ENCODE data around the gene TLE6.
"Not testable (repeated sequence)": the region's sequence is repeated elsewhere in the genome, so short reads cannot be mapped to it uniquely, and the experiment has no call there.

The TLE6 gene

DNA sequence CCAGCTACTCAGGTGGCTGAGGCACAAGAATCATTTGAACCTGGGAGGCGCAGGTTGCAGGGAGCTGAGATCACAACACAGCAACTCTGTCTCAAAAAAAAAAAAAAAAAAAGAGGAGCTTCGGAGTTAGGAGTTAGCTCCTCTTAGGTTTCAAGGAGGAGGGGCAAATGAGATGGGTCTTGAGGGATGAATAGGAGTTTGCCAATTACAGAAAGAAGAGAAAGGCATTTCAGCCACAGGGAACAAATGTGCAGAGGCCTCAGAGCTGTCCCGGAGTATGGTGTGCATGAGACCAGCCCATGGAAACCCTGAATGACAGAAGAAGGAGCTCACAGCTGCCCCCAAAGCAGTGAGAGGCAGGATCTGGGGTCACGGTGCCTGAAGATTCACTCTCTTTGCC is 27.2 kb downstream of the TLE6 start:
- DNase-seq (ENCODE audit: low spot score) = no peak

DNA sequence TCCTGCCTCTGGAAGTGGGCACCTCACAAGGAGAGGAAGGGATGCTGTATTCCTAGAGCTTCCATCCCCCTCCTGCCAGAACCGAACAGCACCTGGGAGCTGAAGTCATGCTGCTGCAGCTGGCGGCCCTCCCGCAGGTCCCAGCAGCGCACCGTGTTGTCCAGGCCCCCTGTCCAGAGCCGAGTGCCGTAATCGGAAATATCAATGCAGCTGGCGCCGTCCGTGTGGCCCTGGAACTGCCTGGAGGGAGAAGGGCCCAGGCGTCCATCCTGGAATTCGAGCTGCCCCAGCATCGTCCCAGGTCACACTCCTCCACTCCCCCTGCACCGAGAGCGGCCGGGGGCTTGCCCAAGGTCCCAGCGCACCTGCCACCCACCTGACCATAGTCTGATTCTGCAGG is 28.0 kb downstream of the TLE6 start:
- no peak for DNase-seq (ENCODE audit: low spot score)

- DNase-seq (ENCODE audit: low spot score) = peak; percentile 10
These were observed 28.9 kb downstream of the TLE6 start for GRCh38 chr19:3006075-3006767.

GRCh38 chr19:3007975-3008374 is 30.6 kb downstream of the TLE6 start:
- no peak for DNase-seq (ENCODE audit: low spot score)

GRCh38 chr19:3008994-3009393 is 31.6 kb downstream of the TLE6 start:
- DNase-seq (ENCODE audit: low spot score) = no peak

DNA sequence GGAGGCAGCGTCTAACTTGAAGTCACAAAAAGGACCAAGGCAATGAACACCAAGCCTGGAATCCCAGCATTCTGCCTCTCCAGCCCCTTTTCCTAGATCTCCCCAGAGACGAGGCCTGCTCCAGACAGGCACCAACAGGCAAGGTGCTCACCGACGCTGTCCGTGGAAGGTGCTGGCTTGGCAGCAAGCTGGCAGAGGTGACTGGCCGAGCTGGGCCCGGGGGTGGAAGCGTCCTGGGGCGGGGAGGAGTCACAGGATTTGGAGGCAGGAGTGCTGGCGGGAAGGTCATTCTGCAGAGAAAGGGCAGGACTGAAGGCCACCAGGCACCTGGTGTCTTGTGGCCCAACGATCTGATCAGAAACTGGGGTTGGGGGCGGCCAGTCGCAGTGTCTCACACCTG is 33.5 kb downstream of the TLE6 start:
- DNase-seq (ENCODE audit: low spot score) = no peak

DNA sequence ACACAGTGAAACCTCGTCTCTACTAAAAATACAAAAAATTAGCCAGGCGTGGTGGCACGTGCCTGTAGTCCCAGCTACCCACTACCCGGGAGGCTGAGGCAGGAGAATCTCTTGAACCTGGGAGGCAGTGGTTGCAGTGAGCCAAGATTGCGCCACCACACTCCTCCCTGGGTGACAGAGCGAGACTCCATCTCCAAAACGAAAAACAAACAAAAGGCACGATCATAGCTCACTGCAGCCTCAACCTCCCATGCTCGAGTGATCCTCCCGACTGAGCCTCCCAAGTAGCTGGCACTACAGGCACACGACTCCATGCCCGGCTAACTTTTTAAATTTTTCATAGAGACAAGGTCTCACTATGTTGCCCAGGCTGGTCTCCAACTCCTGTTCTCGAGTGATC is 34.7 kb downstream of the TLE6 start:
- DNase-seq (ENCODE audit: low spot score) = not testable (repeated sequence)

GRCh38 chr19:3012621-3013262 is 35.4 kb downstream of the TLE6 start:
- DNase-seq (ENCODE audit: low spot score) = no peak

DNA sequence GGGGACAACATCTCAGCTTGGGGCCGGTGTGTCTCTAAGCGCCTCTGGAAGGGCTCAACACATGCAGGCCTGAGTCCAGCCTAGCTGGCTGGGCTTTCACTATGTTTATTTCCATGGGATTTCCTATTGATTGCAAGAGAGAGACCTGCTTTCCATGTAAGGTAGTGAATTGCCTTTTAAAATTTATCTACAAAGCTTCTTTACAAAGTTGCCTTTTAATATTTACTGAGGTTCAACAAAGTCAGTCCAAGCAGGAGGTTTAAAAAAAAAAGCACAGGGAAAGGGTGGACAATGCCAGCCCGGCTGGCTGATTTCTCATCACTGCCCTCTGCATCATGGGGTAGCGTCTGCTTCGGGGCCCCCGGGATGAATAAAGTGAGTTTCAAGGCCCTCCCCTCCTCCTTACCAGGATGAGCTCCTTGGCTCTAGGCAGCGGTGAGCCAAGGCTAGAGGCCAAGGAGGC is 35.9 kb downstream of the TLE6 start:
- DNase-seq (ENCODE audit: low spot score) = no peak

GRCh38 chr19:3014135-3014534 is 36.8 kb downstream of the TLE6 start:
- no peak for DNase-seq (ENCODE audit: low spot score)

DNA sequence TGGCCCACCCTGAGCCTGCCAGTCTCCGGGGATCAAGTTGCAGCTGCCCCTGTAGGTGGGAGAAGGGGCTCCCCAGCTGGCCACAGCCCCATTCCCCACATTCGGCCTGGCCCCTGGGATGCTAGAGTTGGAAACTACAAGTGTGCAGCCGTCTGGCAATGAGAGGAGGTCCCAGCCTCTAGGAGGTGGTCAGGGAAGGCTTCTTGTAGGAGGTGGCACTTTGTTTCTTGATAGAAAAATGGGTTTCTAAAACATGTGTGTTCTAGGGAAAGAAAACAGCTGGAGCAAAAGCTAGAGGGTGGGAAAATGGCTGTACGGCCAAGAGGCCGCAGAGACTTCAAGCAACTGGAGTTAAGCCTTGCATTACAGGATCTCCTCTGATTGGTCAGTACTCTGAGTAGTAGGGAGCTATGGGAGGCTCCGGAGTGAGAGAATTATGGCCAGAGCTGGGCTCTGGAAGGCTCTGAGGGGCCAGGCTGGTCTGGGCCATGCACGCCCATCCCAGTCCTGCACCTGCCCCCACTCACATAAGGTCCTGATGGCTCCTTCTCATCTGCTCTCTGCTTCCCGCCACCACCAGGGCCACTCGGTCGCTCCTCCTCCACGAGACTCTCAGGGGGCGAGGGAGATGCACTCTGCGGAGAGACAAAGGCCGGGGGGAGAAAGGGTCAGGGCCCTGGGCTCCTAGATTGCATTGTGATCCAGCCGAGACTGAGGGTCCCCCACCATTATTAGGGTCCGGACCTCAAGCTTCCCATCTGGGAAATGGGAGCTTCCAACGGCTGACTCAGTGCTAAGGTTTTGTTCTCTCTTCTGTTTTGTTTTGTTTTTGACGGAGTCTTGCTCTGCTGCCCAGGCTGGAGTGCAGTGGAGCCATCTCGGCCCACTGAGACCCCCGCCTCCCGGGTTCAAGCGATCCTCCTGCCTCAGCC is 38.0 kb downstream of the TLE6 start:
- DNase-seq (ENCODE audit: low spot score) = no peak

DNA sequence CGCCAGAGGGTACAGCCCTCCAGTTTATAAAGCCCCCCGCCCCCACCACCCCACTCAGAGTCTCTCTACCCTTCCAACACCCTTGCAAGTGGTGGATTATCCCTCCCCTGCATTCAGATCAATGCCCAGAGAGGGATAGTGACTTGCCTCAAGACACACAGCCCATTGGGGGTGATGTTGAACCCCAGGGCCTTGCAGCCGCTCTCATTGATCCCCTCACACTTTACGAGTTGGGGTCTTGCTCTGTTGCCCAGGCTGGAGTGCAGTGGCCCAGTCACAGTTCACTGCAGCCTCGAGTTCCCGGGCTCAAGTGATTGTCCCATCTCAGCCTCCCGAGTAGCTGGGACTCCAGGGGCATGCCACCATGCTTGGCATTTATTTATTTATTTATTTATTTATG is 40.6 kb downstream of the TLE6 start:
- no peak for DNase-seq (ENCODE audit: low spot score)

GRCh38 chr19:3019211-3019854 is 42.0 kb downstream of the TLE6 start:
- DNase-seq (ENCODE audit: low spot score) = no peak

GRCh38 chr19:3020321-3020960 is 43.1 kb downstream of the TLE6 start:
- DNase-seq (ENCODE audit: low spot score) = no peak

DNA sequence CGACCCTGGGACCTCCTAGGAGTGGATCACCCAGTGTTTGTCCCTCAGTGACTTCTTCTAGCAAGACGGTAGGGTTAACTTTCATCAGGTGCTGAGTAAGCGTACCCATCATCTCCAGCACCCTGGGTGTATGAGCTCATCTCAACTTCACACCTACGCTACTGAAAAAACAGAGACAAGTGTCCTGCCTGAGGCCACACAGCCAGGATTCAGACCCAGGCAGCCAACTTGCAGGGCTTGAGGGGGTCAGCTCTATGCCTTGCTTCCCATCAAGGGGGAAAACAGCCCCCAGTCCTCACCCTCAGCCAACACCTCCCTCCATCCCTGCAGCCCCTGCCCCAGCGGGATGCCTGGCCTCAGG is 47.1 kb downstream of the TLE6 start:
- DNase-seq (ENCODE audit: low spot score) = no peak

- no peak for DNase-seq (ENCODE audit: low spot score)
These were observed 47.6 kb downstream of the TLE6 start for GRCh38 chr19:3024870-3025548.

DNA sequence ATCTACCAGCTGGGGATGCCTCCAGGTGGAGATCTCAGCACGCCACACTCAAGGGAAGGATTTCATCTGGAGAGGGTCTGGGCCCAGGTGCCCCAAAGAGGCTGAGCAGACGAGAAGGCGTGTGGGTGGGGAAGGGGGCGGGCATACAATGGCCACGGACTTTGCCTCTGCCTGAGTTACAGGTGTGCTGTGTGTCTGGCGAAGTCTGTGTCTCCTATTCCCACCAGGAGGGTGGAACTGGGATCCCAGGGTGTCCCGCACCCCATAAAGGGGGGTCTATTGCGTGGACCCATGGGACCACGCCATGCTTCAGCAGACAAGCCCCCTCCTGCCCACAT is 48.2 kb downstream of the TLE6 start:
- no peak for DNase-seq (ENCODE audit: low spot score)

DNA sequence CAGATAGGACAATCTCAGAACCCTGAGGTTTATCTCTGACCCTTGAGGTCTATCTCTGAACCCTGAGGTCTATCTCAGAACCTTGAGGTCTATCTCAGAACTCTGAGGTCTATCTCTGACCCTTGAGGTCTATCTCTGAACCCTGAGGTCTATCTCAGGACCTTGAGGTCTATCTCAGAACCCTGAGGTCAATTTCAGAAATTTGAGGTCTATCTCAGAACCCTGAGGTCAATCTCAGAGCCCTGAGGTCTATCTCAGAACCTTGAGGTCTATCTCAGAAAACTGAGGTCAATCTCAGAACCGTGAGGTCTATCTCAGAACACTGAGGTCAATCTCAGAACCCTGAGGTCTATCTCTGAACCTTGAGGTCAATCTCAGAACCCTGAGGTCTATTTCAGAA is 49.4 kb downstream of the TLE6 start:
- DNase-seq (ENCODE audit: low spot score) = no peak

DNA sequence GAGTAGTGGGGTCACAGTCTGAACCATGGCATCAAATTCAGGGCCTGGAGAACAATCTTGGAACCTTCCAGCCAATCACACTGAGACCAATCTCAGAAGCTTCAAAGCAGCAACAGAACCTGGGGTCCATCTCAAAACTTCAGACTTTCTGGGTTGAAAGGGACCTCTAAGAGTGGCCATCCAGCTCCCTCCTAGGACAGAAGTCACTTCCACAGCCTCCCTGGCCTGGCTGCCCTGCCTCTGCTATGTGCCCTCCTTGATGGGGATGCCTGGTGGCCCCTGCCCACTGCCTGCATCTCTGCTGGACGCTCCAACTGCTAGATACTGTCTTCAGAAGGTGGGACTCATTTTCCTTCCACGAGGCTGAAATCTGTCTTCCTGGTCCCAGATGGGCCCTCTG is 49.9 kb downstream of the TLE6 start:
- no peak for DNase-seq (ENCODE audit: low spot score)

DNA sequence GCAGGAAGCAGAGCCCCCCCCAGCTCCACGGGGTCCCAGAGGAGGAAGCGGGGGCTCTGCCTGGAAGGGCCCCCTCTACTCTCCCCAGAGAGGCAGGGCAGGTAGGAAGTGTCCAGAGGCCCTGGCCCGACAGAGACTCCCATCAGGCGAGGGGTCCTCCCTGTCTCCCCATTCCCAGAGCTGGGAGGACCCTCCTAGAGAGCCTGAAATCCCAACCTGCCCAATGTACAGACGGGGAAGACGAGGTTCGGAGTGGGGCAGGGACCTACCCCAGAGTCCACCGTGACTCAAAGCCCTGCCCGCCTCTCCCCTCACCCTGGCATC is 50.6 kb downstream of the TLE6 start:
- no peak for DNase-seq (ENCODE audit: low spot score)

GRCh38 chr19:3028305-3029064 is 51.1 kb downstream of the TLE6 start:
- DNase-seq (ENCODE audit: low spot score) = no peak
